Measurements from ENCODE around the gene PLA2G15. TPM values are rescaled to one million over a fixed set of nuclear protein-coding genes. Genes with fewer than 3 reads are reported as not detected.

The PLA2G15 gene
- 15.3 and 19.7 TPM in 2 replicates for total RNA-seq (2014; rRNA removed; shearing (Covaris generic))

GRCh38 chr16:68244903-68245853, at the start of gene PLA2G15:
TSS of gene PLA2G15 (plus strand) at chr16:68245373. CDS start at chr16:68245427, 54 bp downstream.
- DNase-seq (ENCODE audit: low spot score), result peak; percentile 95
- in situ Hi-C loops (cut with HindIII; ENCODE audit: low sequenced_read_pairs), result no loop called here

GRCh38 chr16:68197250-68197649, 47.9 kb upstream of the PLA2G15 start:
- no peak for DNase-seq (ENCODE audit: low spot score)
- in situ Hi-C loops (cut with HindIII; ENCODE audit: low sequenced_read_pairs), result no loop called here

- no peak for DNase-seq (ENCODE audit: low spot score)
Measured at GRCh38 chr16:68200088-68200783, 44.9 kb upstream of the PLA2G15 start.

GRCh38 chr16:68202091-68202519, 43.1 kb upstream of the PLA2G15 start:
- in situ Hi-C loops (cut with HindIII; ENCODE audit: low sequenced_read_pairs), result no loop called here
- DNase-seq (ENCODE audit: low spot score), result peak; percentile 94

More at GRCh38 chr16:68200088-68200783, 44.9 kb upstream of the PLA2G15 start:
- in situ Hi-C loops (cut with HindIII; ENCODE audit: low sequenced_read_pairs), result no loop called here

GRCh38 chr16:68206245-68206644, 38.9 kb upstream of the PLA2G15 start:
- in situ Hi-C loops (cut with HindIII; ENCODE audit: low sequenced_read_pairs), result no loop called here
- DNase-seq (ENCODE audit: low spot score), result no peak

GRCh38 chr16:68214726-68215125, 30.4 kb upstream of the PLA2G15 start:
- in situ Hi-C loops (cut with HindIII; ENCODE audit: low sequenced_read_pairs), result no loop called here
- DNase-seq (ENCODE audit: low spot score), result no peak

- in situ Hi-C loops (cut with HindIII; ENCODE audit: low sequenced_read_pairs), result no loop called here
- DNase-seq (ENCODE audit: low spot score), result no peak
Measured at GRCh38 chr16:68215302-68215701, 29.9 kb upstream of the PLA2G15 start.

- in situ Hi-C loops (cut with HindIII; ENCODE audit: low sequenced_read_pairs), result no loop called here
- DNase-seq (ENCODE audit: low spot score), result no peak
Measured at GRCh38 chr16:68216240-68216639, 28.9 kb upstream of the PLA2G15 start.

- in situ Hi-C loops (cut with HindIII; ENCODE audit: low sequenced_read_pairs), result no loop called here
- DNase-seq (ENCODE audit: low spot score), result no peak
Measured at GRCh38 chr16:68217506-68217905, 27.7 kb upstream of the PLA2G15 start.

- DNase-seq (ENCODE audit: low spot score), result peak; percentile 52
- in situ Hi-C loops (cut with HindIII; ENCODE audit: low sequenced_read_pairs), result no loop called here
Measured at GRCh38 chr16:68219725-68220351, 25.3 kb upstream of the PLA2G15 start.

GRCh38 chr16:68223072-68223471, 22.1 kb upstream of the PLA2G15 start:
- DNase-seq (ENCODE audit: low spot score), result no peak
- in situ Hi-C loops (cut with HindIII; ENCODE audit: low sequenced_read_pairs), result no loop called here

GRCh38 chr16:68226116-68226515, 19.1 kb upstream of the PLA2G15 start:
- in situ Hi-C loops (cut with HindIII; ENCODE audit: low sequenced_read_pairs), result no loop called here
- DNase-seq (ENCODE audit: low spot score), result no peak

GRCh38 chr16:68227183-68227793, 17.9 kb upstream of the PLA2G15 start:
- no peak for DNase-seq (ENCODE audit: low spot score)
- in situ Hi-C loops (cut with HindIII; ENCODE audit: low sequenced_read_pairs), result no loop called here

GRCh38 chr16:68227850-68228553, 17.2 kb upstream of the PLA2G15 start:
- DNase-seq (ENCODE audit: low spot score), result peak; percentile 63
- in situ Hi-C loops (cut with HindIII; ENCODE audit: low sequenced_read_pairs), result no loop called here

GRCh38 chr16:68228652-68229051, 16.5 kb upstream of the PLA2G15 start:
- in situ Hi-C loops (cut with HindIII; ENCODE audit: low sequenced_read_pairs), result no loop called here
- no peak for DNase-seq (ENCODE audit: low spot score)

- DNase-seq (ENCODE audit: low spot score), result peak; percentile 80
- in situ Hi-C loops (cut with HindIII; ENCODE audit: low sequenced_read_pairs), result no loop called here
Measured at GRCh38 chr16:68229431-68230175, 15.6 kb upstream of the PLA2G15 start.

- in situ Hi-C loops (cut with HindIII; ENCODE audit: low sequenced_read_pairs), result no loop called here
- no peak for DNase-seq (ENCODE audit: low spot score)
Measured at GRCh38 chr16:68230176-68230571, 15.0 kb upstream of the PLA2G15 start.

GRCh38 chr16:68230956-68231355, 14.2 kb upstream of the PLA2G15 start:
- in situ Hi-C loops (cut with HindIII; ENCODE audit: low sequenced_read_pairs), result no loop called here
- DNase-seq (ENCODE audit: low spot score), result no peak
